Measurements from ENCODE around the gene TFAP2A.

Gene TFAP2A

DNA sequence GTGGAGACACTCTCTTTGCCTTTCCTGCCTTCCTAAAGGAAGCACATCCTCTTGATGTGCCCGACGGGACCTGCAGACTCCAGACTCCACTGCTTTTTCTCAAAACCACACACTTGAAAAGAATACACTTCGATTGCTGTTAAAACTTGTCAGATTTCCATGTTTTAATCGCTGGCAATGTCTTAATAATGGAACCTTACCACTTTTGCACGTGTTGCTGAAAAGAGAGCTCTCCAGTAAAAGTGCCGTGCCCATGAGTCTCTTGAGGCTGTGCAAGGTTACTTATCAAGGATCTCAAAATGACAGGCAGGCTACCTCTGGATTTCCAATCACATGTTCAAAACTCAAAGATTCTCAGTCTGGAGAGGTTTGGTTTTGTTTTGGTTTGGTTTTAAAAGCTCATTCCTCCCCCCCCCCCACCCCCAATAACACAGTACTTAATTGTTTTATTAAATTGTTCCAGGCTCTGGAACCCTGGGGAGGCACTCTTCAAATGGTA, 12.0 kb upstream of the TFAP2A start:
- TF ChIP-seq CTCF (IDR thresholded peaks at IDR 0.05; ENCODE audit: low read depth, low read length): no peak
- DNase-seq (ENCODE audit: extremely low read depth, low read depth): no peak

DNA sequence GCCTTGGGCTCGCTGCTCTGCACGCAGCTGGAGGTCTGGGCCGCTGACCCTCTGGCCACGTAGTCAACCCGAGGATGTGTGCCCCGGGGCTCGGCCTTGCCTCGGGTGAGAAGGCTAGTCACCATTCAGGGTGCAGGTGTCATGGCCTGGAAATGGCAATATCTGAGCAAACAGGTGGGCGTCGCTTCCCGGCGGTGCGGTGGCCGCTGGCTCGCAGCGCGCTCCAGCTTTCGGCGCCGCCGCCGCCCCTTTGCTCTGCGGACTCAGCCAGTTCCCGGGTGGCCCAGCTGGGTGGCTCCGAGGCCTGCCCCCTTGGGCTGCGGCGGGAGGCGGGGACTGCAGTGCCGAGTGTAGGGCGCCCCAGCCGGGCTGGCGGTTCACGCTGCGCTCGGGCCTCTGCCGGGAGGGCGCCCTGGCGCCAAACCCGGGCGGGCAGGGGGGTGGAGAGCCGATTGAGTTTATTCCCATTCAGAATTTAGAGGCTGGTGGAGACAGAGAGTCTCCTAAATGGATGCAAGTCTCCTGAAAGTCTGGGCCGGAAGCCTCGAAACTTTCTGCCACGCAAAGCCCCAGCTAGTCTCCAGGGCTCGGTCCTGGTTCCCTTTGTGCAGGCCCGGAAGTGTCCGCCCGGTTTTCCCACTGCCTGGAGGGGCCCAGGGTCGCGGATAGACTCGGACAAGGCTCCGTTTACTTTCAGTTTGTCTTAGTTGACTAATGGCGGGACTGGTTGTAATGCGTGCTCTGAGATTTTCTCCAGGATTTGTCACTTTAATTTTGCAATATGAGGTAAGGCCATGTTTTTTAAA, 11.3 kb upstream of the TFAP2A start:
- no peak for TF ChIP-seq CTCF (IDR thresholded peaks at IDR 0.05; ENCODE audit: low read depth, low read length)
- no peak for DNase-seq (ENCODE audit: extremely low read depth, low read depth)

DNA sequence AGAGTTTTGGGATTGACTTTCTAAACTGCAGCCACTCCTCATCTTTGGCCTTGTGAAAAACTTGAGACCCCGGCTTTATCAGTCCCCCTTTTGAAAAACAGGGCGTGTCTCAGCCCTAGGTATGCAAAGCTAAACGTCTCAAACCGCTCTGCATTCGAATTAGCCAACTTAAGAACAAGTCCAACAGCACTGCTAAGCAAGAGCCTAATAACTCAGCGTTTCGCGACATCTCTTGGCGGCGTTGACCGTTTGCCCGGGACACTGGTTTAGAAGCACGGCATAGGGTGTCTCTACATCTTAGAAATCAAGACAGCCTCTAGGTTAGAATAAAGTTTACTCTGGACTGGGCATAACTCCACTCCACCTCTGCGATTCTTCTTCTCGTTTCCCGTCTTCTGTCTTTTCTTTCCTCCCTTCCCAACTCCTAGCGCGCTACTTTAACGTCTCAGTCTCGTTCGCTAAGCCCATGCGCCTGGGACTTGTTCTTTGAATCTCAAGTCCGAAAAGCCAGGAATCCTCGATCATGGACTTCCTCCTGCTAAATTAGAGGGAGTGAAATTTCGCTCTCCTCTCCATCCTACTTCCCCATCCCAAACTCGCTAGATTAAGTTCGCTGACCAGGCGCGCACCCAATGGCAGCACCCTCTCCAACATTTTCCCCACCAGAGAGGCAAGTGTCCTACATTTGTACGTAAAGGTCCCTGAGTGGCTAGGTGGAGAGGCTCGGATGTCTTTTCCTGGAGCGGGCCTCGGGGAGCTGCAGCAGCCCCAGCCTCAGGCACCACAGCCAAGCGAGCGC, 10.5 kb upstream of the TFAP2A start:
- TF ChIP-seq CTCF (IDR thresholded peaks at IDR 0.05; ENCODE audit: low read depth, low read length): no peak
- no peak for DNase-seq (ENCODE audit: extremely low read depth, low read depth)

DNA sequence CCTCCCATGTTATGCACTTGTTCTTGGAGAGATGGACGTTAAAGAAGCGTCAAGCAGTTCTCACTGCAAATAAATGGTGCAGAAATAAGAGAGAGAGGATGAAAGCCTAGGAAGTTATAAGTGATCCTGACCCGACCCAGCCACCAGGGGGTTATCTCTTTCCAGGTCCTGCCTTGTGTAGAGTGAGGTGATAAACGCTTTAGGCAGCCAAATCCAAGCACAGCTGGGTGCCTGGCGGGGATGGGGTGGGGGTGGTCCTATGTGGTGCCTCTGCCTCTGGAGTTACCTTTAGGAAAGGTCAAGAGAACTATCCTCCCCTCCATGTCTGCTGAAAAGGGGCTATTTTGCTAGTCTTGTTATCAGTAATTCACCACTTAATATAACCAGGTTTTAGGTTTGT, 9.2 kb upstream of the TFAP2A start:
- TF ChIP-seq CTCF (IDR thresholded peaks at IDR 0.05; ENCODE audit: low read depth, low read length): no peak
- DNase-seq (ENCODE audit: extremely low read depth, low read depth): no peak

GRCh38 chr6:10422737-10423034, 7.8 kb upstream of the TFAP2A start:
- no peak for DNase-seq (ENCODE audit: extremely low read depth, low read depth)
- TF ChIP-seq CTCF (IDR thresholded peaks at IDR 0.05; ENCODE audit: low read depth, low read length): no peak

DNA sequence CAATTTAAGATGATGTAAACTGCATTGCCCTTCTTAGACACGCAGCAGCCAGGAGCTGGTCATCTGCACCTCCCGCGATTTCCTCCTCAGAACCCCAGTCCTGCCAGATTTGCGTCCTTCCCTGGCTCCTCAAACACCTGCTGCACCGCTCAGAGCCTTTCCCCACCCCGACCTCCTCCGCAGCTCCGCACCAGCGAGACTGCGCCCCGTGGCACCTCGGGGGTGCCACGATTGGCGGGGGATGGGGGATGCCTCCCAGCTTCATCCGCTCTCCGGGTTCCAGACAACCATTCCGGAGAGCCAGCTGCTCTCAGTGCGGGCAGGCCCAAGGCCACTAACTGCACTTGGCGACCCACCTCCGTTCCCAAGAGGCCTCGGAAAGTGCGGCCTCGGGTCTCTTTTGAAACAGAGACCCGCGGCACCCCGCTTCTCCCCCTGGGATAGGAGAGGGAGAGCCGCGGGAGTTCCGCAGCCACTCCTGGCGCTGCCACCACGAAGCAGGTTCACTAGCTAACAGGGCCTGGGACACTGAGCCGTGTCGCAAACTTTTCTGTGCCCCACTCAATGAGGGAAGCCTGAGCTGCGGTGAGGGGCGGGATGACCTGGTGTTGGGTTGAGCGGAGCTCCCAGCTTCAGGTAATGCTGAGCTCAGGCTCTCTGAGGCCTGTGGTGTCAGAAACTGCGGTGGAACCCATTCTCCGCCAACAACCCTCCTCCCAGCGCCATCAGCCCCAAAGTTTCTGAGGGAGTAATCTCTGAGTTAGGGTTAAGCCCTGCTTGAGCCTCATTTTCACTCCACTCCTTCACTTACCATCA, 7.3 kb upstream of the TFAP2A start:
- no peak for DNase-seq (ENCODE audit: extremely low read depth, low read depth)
- no peak for TF ChIP-seq CTCF (IDR thresholded peaks at IDR 0.05; ENCODE audit: low read depth, low read length)

All from AG09319 (cell line).